H54 (cell line): ENCODE data around the gene NCAPH2.

Experiments used
- DNase-seq: peaks from one replicate; pipeline ENCODE4 v3.0.0; 2011; ENCODE audit warnings: low spot score, mixed read lengths; ENCODE audit not compliant: insufficient read length
- FAIRE-seq: peaks from 3 replicates; lab custom pipeline; 2011; peaks lifted over from hg19 to GRCh38; lab: Jason Lieb, UNC
- POLR2A ChIP-seq: IDR thresholded peaks from 2 replicates; pipeline ENCODE4 v1.6.1; 2011; ENCODE audit warnings: low read depth, mild to moderate bottlenecking, low read length

NCAPH2 gene

GRCh38 chr22:50469377-50470305, 38.4 kb upstream of the NCAPH2 start:
- DNase-seq: peak; percentile 79
- no peak for TF ChIP-seq POLR2A
- FAIRE-seq: no peak

GRCh38 chr22:50470491-50470890, 37.5 kb upstream of the NCAPH2 start:
- DNase-seq (no peak), FAIRE-seq (no peak)
- no peak for TF ChIP-seq POLR2A

- DNase-seq: no peak
- no peak for TF ChIP-seq POLR2A
- FAIRE-seq: no peak
Observed at GRCh38 chr22:50471197-50471847, 36.7 kb upstream of the NCAPH2 start.

GRCh38 chr22:50471962-50472361, 36.1 kb upstream of the NCAPH2 start:
- no peak for TF ChIP-seq POLR2A
- DNase-seq: no peak
- no peak for FAIRE-seq

GRCh38 chr22:50473088-50473487, 34.9 kb upstream of the NCAPH2 start:
- no peak for TF ChIP-seq POLR2A
- FAIRE-seq (no peak), DNase-seq (no peak)

GRCh38 chr22:50473855-50474671, 34.0 kb upstream of the NCAPH2 start:
- no peak for TF ChIP-seq POLR2A
- FAIRE-seq (no peak), DNase-seq (no peak)

- DNase-seq: peak; percentile 96
- no peak for FAIRE-seq
- TF ChIP-seq POLR2A: peak; percentile 60
Observed at GRCh38 chr22:50474710-50475651, 33.0 kb upstream of the NCAPH2 start, which contains the start of gene SBF1. TSS of gene SBF1 (minus strand) at chr22:50475035. CDS start at chr22:50474840, 195 bp downstream.

GRCh38 chr22:50475652-50476002, 32.4 kb upstream of the NCAPH2 start:
- FAIRE-seq: no peak
- no peak for DNase-seq
- no peak for TF ChIP-seq POLR2A

- no peak for TF ChIP-seq POLR2A
- FAIRE-seq: no peak
- DNase-seq: no peak
Observed at GRCh38 chr22:50476868-50477267, 31.2 kb upstream of the NCAPH2 start.

GRCh38 chr22:50477923-50478322, 30.1 kb upstream of the NCAPH2 start:
- DNase-seq: no peak
- no peak for TF ChIP-seq POLR2A

GRCh38 chr22:50479721-50480120, 28.3 kb upstream of the NCAPH2 start:
- no peak for DNase-seq
- no peak for FAIRE-seq
- no peak for TF ChIP-seq POLR2A

More at GRCh38 chr22:50477923-50478322, 30.1 kb upstream of the NCAPH2 start:
- no peak for FAIRE-seq

- no peak for DNase-seq
- no peak for FAIRE-seq
- no peak for TF ChIP-seq POLR2A
Observed at GRCh38 chr22:50481045-50481439, 27.0 kb upstream of the NCAPH2 start.
